SU-DHL-6 (cell line): ENCODE data around the gene BCDIN3D.

Experiments used
- H2AFZ ChIP-seq: fragments of 200-600 bp; sonication (generic); 2 replicates; pipeline ENCODE4 v1.6.1; 2014; ENCODE audit warnings: low read depth, mild to moderate bottlenecking, moderate library complexity, mixed read lengths, antibody characterized with exemption, low read length; ENCODE audit not compliant: severe bottlenecking
- H3F3A ChIP-seq: fragments of 200-600 bp; shearing (Covaris generic); 2 replicates; pipeline ENCODE4 v1.6.0; 2016; ENCODE audit warnings: antibody characterized with exemption, mild to moderate bottlenecking; ENCODE audit not compliant: insufficient read depth
- H3K27ac ChIP-seq: fragments of 200-600 bp; sonication (generic); 2 replicates; pipeline ENCODE4 v1.5.1; 2016; ENCODE audit warnings: low read depth, mild to moderate bottlenecking, low read length, moderate library complexity, mixed read lengths
- H3K27me3 ChIP-seq: fragments of 200-600 bp; sonication (generic), shearing (Covaris generic); 2 replicates; pipeline ENCODE4 v1.6.0; 2014; ENCODE audit warnings: mild to moderate bottlenecking, low read length
- H3K36me3 ChIP-seq: fragments of 200-600 bp; sonication (generic); 2 replicates; pipeline ENCODE4 v1.6.1; 2014; ENCODE audit warnings: mild to moderate bottlenecking, low read length, mixed read lengths
- H3K4me2 ChIP-seq: fragments of 300-600, 200-600 bp; shearing (Covaris generic), sonication (generic); 2 replicates; pipeline ENCODE4 v1.6.0; 2014; ENCODE audit warnings: low read length, low read depth, mild to moderate bottlenecking; ENCODE audit not compliant: poor library complexity, severe bottlenecking
- H3K4me3 ChIP-seq: fragments of 200-600 bp; sonication (generic); 2 replicates; pipeline ENCODE4 v1.5.1; 2014; ENCODE audit warnings: antibody characterized with exemption, low read length, mild to moderate bottlenecking, mixed read lengths; ENCODE audit not compliant: insufficient read depth, poor library complexity, severe bottlenecking
- H3K79me2 ChIP-seq: fragments of 200-600 bp; sonication (generic); 2 replicates; pipeline ENCODE4 v1.6.1; 2014; ENCODE audit warnings: mild to moderate bottlenecking, low read length, moderate library complexity; ENCODE audit not compliant: insufficient read depth
- H3K9ac ChIP-seq: fragments of 200-600 bp; sonication (generic); 2 replicates; pipeline ENCODE4 v1.7.0; 2014; ENCODE audit warnings: mild to moderate bottlenecking, low read length
- H3K9me2 ChIP-seq: fragments of 200-600 bp; sonication (generic); replicated peaks from 2 replicates; pipeline ENCODE4 v1.6.1; 2014; ENCODE audit warnings: low read length; ENCODE audit not compliant: insufficient read depth
- H3K9me3 ChIP-seq: fragments of 200-600 bp; sonication (generic); 2 replicates; pipeline ENCODE4 v1.6.1; 2014; ENCODE audit warnings: low read length, mixed read lengths; ENCODE audit not compliant: insufficient read depth
- H4K20me1 ChIP-seq: fragments of 200-600 bp; sonication (generic); 2 replicates; pipeline ENCODE4 v1.6.1; 2014; ENCODE audit warnings: low read depth, mild to moderate bottlenecking, antibody characterized with exemption, low read length, moderate library complexity, mixed read lengths
- CTCF ChIP-seq: fragments of 200-600 bp; sonication (generic); IDR thresholded peaks from one replicate; pipeline ENCODE4 v1.5.1; 2017; ENCODE audit warnings: antibody characterized with exemption, mild to moderate bottlenecking, low read length, moderate library complexity; ENCODE audit not compliant: insufficient read depth, poor library complexity, severe bottlenecking
- EZH2phosphoT487 ChIP-seq: fragments of 200-600 bp; sonication (generic), shearing (Covaris generic); conservative IDR thresholded peaks from 2 replicates; pipeline ENCODE4 v1.6.1; 2018; ENCODE audit warnings: mild to moderate bottlenecking, antibody characterized with exemption, low read length, moderate library complexity, mixed read lengths

The BCDIN3D gene

GRCh38 chr12:49804821-49805220, 38.1 kb downstream of the BCDIN3D start:
- no peaks in the 10 kb centered on the region for H3F3A ChIP-seq
- H2AFZ ChIP-seq = no peak overlapping the region
- H3K4me3 ChIP-seq = no peak overlapping the region
- H4K20me1 ChIP-seq = no peaks in the 10 kb centered on the region
- no peak overlapping the region for H3K4me2 ChIP-seq
- no peak for TF ChIP-seq CTCF
- no peak for TF ChIP-seq EZH2phosphoT487
- no peaks in the 10 kb centered on the region for H3K9me3 ChIP-seq
- no peaks in the 10 kb centered on the region for H3K79me2 ChIP-seq
- no peaks in the 10 kb centered on the region for H3K9me2 ChIP-seq
- no peaks in the 10 kb centered on the region for H3K36me3 ChIP-seq
- H3K27me3 ChIP-seq = no peaks in the 10 kb centered on the region
- no peak overlapping the region for H3K27ac ChIP-seq
- H3K9ac ChIP-seq = no peak overlapping the region

DNA sequence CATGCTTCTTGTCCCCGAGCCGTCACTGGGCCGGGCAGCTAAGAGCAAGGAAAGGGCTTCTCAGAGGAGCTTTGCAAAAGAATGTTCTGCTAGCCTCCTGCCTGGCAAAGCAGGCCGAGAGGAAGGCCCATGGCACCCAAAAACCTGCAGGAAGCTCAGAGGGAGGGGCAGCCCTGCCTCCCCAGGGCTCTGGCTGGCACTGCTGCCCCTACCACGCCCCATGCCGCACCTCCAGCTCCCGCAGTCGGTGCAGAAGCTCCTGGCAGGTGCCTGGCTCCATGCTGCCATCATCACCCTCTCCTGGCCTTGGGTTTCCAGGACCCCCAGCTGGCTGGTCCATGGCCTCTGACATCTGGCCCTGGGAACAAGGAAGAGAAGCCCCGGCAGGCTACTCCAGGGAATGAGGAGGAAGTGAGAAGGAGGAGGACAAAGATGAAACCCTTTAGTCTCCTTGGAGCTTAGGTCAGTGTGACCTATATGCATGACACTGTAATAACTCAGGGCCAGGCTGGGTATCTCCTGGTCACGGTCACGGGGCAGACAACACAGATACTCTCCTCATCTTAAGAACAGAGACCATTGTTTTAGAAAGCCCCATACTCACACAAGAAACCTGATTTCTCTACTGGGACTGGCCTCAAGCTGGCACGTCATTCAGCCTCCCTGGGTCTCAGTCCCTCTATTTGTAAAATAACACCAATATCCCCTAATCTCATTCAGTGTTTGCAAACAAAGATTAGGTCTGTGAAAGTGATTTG, 39.0 kb downstream of the BCDIN3D start:
- no peak for TF ChIP-seq EZH2phosphoT487
- no peak for TF ChIP-seq CTCF
- no peak overlapping the region for H3K9ac ChIP-seq
- H3K4me3 ChIP-seq = no peak overlapping the region
- no peaks in the 10 kb centered on the region for H3K79me2 ChIP-seq
- H3K27ac ChIP-seq = no peak overlapping the region
- no peaks in the 10 kb centered on the region for H3K36me3 ChIP-seq
- no peaks in the 10 kb centered on the region for H3K9me3 ChIP-seq
- no peaks in the 10 kb centered on the region for H4K20me1 ChIP-seq
- no peaks in the 10 kb centered on the region for H3K9me2 ChIP-seq
- H3K4me2 ChIP-seq = no peak overlapping the region
- H3K27me3 ChIP-seq = no peaks in the 10 kb centered on the region
- H3F3A ChIP-seq = no peaks in the 10 kb centered on the region
- H2AFZ ChIP-seq = no peak overlapping the region

- Histone ChIP-seq H2AFZ (no peak overlapping the region), H3K4me3 (no peak overlapping the region), H3F3A (no peaks in the 10 kb centered on the region), H3K4me2 (no peak overlapping the region), H3K9ac (no peak overlapping the region), H3K79me2 (no peaks in the 10 kb centered on the region), H3K9me3 (no peaks in the 10 kb centered on the region), H4K20me1 (no peaks in the 10 kb centered on the region), H3K27me3 (no peaks in the 10 kb centered on the region), H3K36me3 (no peaks in the 10 kb centered on the region), H3K9me2 (no peaks in the 10 kb centered on the region), H3K27ac (no peak overlapping the region)
- TF ChIP-seq CTCF (no peak), EZH2phosphoT487 (no peak)
Measured at GRCh38 chr12:49801141-49802063, 41.5 kb downstream of the BCDIN3D start.
